Subcutaneous abdominal adipose tissue (tissue), 5 donors: ENCODE measurements around the gene APOA5.

Experiments used
- H3K27ac ChIP-seq: one replicate; pipeline ENCODE4 v1.7.0; 2013; ENCODE audit warnings: low read depth, mild to moderate bottlenecking, inconsistent platforms, low read length, moderate library complexity
- H3K27me3 ChIP-seq, 5 donors: one replicate each; pipeline ENCODE4 v1.7.0; 2013; ENCODE audit warnings: low read length in 5 of 5, inconsistent platforms in 1 of 5; ENCODE audit not compliant: control insufficient read depth in 5 of 5, insufficient read depth in 4 of 5
- H3K36me3 ChIP-seq, 5 donors: one replicate each; pipeline ENCODE4 v1.7.0; 2013; ENCODE audit warnings: low read length in 5 of 5; ENCODE audit not compliant: control insufficient read depth in 5 of 5, insufficient read depth in 5 of 5
- H3K4me1 ChIP-seq, 5 donors: one replicate each; pipeline ENCODE4 v1.7.0; 2013; ENCODE audit warnings: low read length in 5 of 5, mild to moderate bottlenecking in 3 of 5, moderate library complexity in 1 of 5; ENCODE audit not compliant: control insufficient read depth in 5 of 5, insufficient read depth in 5 of 5
- H3K4me3 ChIP-seq, 5 donors: one replicate each; pipeline ENCODE4 v1.7.0; 2013; ENCODE audit warnings: low read length in 5 of 5, low read depth in 1 of 5
- H3K9ac ChIP-seq, 5 donors: one replicate each; pipeline ENCODE4 v1.7.0; 2013; ENCODE audit warnings: low read length in 5 of 5, mild to moderate bottlenecking in 4 of 5, moderate library complexity in 3 of 5
- H3K9me3 ChIP-seq, 5 donors: one replicate each; pipeline ENCODE4 v1.7.0; 2013; ENCODE audit warnings: low read length in 5 of 5; ENCODE audit not compliant: control insufficient read depth in 5 of 5
- donor health status: healthy.
- donor health status: healthy.
- donor health status: healthy.
- donor health status: healthy.
- donor health status: healthy.

Gene APOA5

DNA sequence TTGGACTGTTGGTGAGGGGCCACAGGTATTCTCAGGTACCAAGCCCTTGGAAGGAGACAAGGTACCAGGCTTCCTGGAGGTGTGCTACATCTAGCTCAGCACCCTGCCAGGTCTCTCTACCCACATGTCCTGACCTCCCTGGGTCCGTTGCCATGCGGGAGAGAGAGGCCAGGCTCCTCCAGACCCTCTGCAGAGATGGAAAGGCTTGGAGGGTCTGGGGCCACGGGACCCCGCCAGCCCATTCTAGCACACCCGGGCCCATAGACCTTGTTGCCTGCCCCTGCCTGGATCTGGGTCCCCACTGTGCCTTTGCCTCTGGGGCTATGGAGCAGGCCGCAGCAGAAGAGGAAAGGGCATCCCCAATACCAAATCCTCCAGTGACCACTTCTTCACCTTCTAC is 35.8 kb upstream of the APOA5 start:
- no peaks in the 10 kb centered on the region for H3K36me3 ChIP-seq
- peaks cover 0 to 10% (median 8%) of the 10 kb centered on the region in 5 donors for H3K4me1 ChIP-seq
- no peak overlapping the region for H3K27ac ChIP-seq
- no peak overlapping the region for H3K9ac ChIP-seq
- H3K9me3 ChIP-seq: no peaks in the 10 kb centered on the region
- no peaks in the 10 kb centered on the region for H3K27me3 ChIP-seq
- no peak overlapping the region for H3K4me3 ChIP-seq

DNA sequence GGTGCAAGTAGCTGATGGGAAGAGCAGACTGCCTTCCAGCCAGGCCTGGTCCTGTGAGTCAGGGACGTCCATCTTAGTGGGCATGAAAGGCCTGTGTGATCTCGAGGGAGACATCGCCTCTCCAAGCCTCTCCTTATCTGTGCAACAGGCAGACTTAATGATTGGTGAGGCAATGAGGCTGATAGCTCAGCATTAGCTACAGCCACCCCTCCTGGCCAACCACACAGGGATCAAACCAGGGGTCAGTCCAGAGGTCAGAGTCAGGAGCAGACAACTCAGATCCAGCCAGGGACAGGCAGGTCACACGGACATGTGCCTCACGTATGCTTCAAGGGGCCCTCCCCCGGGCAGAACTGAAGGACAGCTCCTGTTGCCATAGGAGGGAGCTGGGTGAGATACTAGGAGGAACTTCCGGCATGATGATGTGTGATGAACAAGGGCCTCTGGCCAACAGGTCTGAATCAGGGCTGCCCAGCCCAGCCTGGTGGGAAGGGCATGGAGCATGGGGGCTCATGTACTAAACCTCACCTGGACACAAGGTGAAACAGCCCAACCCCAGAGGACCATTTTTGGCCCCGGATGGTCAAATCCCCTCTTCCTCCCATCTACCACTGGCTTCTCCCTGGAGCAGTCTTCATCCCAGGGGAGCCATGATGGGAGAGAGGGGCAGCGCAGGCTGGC is 35.2 kb upstream of the APOA5 start:
- H3K9ac ChIP-seq: no peak overlapping the region
- no peak overlapping the region for H3K4me3 ChIP-seq
- H3K27ac ChIP-seq: no peak overlapping the region
- H3K27me3 ChIP-seq: no peaks in the 10 kb centered on the region
- H3K4me1 ChIP-seq: peaks cover 0 to 10% (median 8%) of the 10 kb centered on the region in 5 donors
- no peaks in the 10 kb centered on the region for H3K36me3 ChIP-seq
- H3K9me3 ChIP-seq: no peaks in the 10 kb centered on the region

DNA sequence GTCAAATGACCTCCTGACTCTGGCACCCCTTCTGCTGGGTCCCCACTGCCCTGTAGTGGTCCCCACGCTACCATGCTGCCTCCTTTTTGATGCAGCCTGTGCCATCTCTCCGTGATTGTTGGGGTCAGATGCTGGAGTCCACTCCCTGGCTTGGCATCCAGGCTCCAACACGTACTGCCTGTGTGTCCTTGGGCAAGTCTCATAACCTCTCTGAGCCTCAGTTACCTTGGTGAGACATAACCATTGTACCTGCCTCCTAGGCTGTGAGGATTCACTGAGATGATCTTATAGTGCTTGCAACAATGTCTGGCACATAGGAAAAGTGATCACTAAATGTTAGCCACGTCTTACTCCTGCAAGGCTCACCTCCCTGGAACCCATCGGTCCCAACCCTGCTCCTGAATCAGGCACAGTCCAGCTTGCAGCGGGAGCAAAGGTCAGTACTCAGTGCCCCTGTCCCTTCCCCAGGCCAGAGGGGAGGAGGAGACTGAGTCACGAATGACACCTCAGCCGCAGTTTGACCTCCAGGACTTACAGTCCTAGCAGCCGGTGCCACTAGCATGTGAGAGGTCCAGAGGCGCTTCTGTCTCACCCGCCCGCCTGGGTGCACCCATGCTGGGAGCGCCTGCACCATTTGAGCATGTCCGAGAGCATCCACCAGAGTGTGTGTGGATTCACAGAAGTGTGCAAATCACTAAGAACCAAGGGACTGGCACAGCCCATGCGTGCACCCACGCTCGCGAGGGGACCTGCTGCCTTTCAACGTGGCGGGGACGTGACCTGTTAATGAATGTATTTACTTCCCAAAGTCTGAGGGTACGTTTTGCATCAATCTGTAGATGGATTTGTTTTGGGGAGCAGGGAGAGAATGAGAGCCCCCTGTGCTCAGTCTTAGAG is 34.4 kb upstream of the APOA5 start:
- Histone ChIP-seq H3K36me3 (no peaks in the 10 kb centered on the region), H3K9ac (no peak overlapping the region), H3K9me3 (no peaks in the 10 kb centered on the region), H3K4me1 (peaks cover 0 to 10% (median 8%) of the 10 kb centered on the region in 5 donors), H3K27ac (no peak overlapping the region), H3K27me3 (no peaks in the 10 kb centered on the region), H3K4me3 (no peak overlapping the region)

DNA sequence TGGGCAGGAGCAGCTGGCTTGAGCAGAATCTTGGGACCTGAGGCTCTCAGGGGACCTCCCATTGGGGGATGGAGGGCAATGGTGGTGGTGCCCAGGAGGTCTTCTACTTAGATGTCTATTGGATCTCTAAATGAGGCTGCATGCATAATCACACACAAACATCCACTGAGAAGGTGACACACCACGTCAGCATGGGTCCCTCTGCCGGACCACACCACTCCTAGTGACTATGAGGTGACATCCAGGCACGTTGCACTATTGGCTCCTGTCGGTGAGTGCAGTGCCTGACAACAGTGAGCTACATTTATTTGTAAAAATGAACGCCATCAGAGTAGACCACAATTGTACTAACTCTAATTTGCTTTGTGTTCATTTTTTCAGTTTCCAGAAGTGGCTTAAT is 33.8 kb upstream of the APOA5 start:
- Histone ChIP-seq H3K27ac (no peak overlapping the region), H3K9ac (no peak overlapping the region), H3K4me3 (no peak overlapping the region), H3K27me3 (no peaks in the 10 kb centered on the region), H3K36me3 (no peaks in the 10 kb centered on the region), H3K9me3 (no peaks in the 10 kb centered on the region), H3K4me1 (peaks cover 0 to 10% (median 8%) of the 10 kb centered on the region in 5 donors)

DNA sequence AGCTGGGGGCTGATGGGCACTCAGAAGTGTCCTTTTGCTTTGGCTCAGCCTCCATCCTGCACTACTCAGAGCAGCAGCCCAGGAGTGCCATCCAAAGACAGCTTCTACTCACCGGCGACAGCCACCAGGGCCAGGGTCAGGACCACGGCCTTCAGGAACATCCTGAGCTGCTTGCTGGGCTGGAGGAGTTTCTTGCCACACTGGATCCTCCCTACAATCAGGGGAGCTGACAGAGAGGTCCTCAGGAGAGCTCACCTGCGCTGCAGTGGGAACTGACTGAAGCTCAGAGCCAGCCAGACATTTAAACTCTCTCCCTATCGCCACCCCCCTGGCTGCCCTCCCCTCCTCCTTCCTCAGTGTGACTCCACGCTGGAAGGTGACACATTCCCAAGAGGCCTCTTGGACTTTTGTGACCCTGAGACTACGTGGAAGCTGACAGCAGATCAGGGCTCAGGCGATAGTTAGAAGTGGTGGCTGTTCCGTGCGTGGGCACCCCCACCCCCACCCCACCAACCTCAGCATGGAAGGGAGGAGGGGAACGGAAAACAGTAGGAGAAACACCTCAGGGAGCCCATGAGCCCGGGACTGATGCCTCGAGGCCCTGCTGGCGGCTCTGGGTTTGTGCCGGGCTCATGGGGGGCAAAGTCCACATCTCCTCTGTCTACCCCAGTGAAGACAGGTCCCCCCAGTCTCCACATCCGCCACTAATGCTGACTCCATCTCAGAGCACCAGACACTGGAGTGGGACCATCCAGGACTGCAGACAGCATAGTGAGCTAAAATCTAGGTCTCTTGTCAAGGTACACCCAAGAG is 31.6 kb upstream of the APOA5 start, which contains the start of gene APOA4:
Gene APOA4 (minus strand): TSS at position 274 of the 813 bp plus-strand sequence. CDS start 113 bp downstream, at position 161.
- H3K36me3 ChIP-seq: no peaks in the 10 kb centered on the region
- no peaks in the 10 kb centered on the region for H3K9me3 ChIP-seq
- H3K27me3 ChIP-seq: no peaks in the 10 kb centered on the region
- no peaks in the 10 kb centered on the region for H3K4me1 ChIP-seq
- no peak within 1 kb of the TSS for H3K9ac ChIP-seq
- H3K27ac ChIP-seq: no peak within 1 kb of the TSS
- H3K4me3 ChIP-seq: no peak within 1 kb of the TSS

DNA sequence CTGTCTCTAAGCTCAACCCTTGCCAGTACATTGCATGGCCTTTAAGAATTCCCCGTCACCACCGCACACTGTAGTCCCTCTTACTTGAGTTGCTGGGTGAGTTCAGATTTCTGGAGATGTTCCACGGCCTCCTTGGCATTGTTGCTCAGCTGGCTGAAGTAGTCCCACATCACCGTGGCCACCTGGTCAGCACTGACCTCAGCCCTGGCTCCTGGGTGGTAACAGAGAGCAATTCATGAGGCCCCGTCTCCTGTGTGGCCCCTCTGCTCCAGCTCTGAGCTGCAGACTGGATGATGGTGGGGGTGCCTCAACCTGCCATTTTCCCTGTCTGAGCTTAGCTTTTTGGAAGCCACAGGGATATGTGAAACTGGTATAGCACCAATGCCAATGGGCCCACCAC is 30.9 kb upstream of the APOA5 start:
- H3K4me3 ChIP-seq: no peak overlapping the region
- H3K27ac ChIP-seq: no peak overlapping the region
- H3K36me3 ChIP-seq: no peaks in the 10 kb centered on the region
- no peak overlapping the region for H3K9ac ChIP-seq
- no peaks in the 10 kb centered on the region for H3K27me3 ChIP-seq
- no peaks in the 10 kb centered on the region for H3K9me3 ChIP-seq
- no peaks in the 10 kb centered on the region for H3K4me1 ChIP-seq

GRCh38 chr11:116821050-116821918 is 29.6 kb upstream of the APOA5 start:
- Histone ChIP-seq H3K27me3 (no peaks in the 10 kb centered on the region), H3K4me1 (no peaks in the 10 kb centered on the region), H3K9ac (no peak overlapping the region), H3K27ac (no peak overlapping the region), H3K9me3 (no peaks in the 10 kb centered on the region), H3K4me3 (no peak overlapping the region), H3K36me3 (no peaks in the 10 kb centered on the region)

DNA sequence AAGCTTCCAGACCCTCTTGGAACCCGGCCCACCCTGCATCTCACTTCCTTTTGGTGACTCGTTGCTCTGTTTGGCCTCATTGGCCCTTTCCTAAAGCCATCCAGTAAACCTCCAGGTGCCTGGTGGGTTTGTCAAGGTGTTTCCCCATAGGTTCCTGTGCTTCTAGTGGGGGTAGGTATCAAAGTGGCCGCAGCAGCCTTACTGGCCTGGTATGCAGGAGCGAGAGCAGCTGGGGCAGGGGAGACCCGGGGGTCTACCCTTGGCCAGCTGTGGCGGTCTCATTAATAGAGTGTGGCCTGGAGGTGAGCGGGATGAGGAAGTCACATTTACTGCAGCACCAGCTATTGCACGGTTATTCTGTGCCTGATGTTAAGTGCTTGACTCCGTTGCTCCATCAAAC is 27.4 kb upstream of the APOA5 start:
- Histone ChIP-seq H3K4me3 (no peak overlapping the region), H3K27me3 (no peaks in the 10 kb centered on the region), H3K36me3 (no peaks in the 10 kb centered on the region), H3K9me3 (no peaks in the 10 kb centered on the region), H3K4me1 (no peaks in the 10 kb centered on the region), H3K9ac (no peak overlapping the region), H3K27ac (no peak overlapping the region)

GRCh38 chr11:116814502-116814901 is 22.8 kb upstream of the APOA5 start:
- peaks cover 0 to 4% (median 0%) of the 10 kb centered on the region in 5 donors for H3K9me3 ChIP-seq
- H3K36me3 ChIP-seq: no peaks in the 10 kb centered on the region
- no peaks in the 10 kb centered on the region for H3K27me3 ChIP-seq
- H3K27ac ChIP-seq: no peak overlapping the region
- no peak overlapping the region for H3K9ac ChIP-seq
- no peaks in the 10 kb centered on the region for H3K4me1 ChIP-seq
- H3K4me3 ChIP-seq: no peak overlapping the region
